Pancreas (tissue), 10 donors: ENCODE measurements around the gene ST7. TPM values are rescaled to one million over a fixed set of nuclear protein-coding genes. Genes with fewer than 3 reads are reported as not detected.
A peak's percentile ranks its signal among the peaks of the same experiment; 100 is the strongest.
"Not testable (repeated sequence)": the region's sequence is repeated elsewhere in the genome, so short reads cannot be mapped to it uniquely, and the experiment has no call there.

Source experiments
- ATAC-seq, 4 donors: fragments of 200-7000 bp; cut with Tn5 transposase; one replicate each; pipeline versions ENCODE4 v1.8.0 to v1.9.1; 2020; ENCODE audit warnings: mild to moderate bottlenecking in 4 of 4, moderate library complexity in 4 of 4
- DNase-seq, 6 donors: peaks; one replicate each; pipeline ENCODE4 v3.0.0-alpha.2; 2020
- FAIRE-seq: peaks from 2 replicates; lab custom pipeline; 2012; peaks lifted over from hg19 to GRCh38; lab: Jason Lieb, UNC
- H3K27ac ChIP-seq, 4 donors: fragments of 200-600 bp; sonication (generic); 1 replicate in 3 of 4; 2 replicates in 1 of 4; pipeline versions ENCODE4 v1.5.0 to v1.8.0; 2020
- H3K27me3 ChIP-seq, 4 donors: fragments of 200-600 bp; one replicate each; pipeline ENCODE4 v1.8.0; 2021
- H3K36me3 ChIP-seq, 3 donors: fragments of 200-600 bp; sonication (generic) in 1 of 3; one replicate each; pipeline versions ENCODE4 v1.5.0 to v1.8.0; 2020 to 2021
- H3K4me1 ChIP-seq, 3 donors: fragments of 200-600 bp; one replicate each; pipeline ENCODE4 v1.8.0; 2021
- H3K4me3 ChIP-seq, 4 donors: fragments of 200-600 bp; sonication (generic) in 2 of 4; one replicate each; pipeline versions ENCODE4 v1.5.0 to v1.8.0; 2020 to 2021
- H3K9me3 ChIP-seq, 4 donors: fragments of 200-600 bp; one replicate each; pipeline ENCODE4 v1.8.0; 2021
- CTCF ChIP-seq, 4 donors: fragments of 200-600 bp; sonication (generic) in 3 of 4; IDR thresholded peaks; one replicate each; pipeline versions ENCODE4 v1.5.0 to v1.8.0; 2021; ENCODE audit warnings: antibody characterized with exemption in 4 of 4
- WGBS, 2 donors: extraction: QIAGEN DNeasy Blood & Tissue Kit; methylation state at CpG; one replicate each; pipeline ENCODE4 v1.1.7; 2013; 5-methylcytosine and 5-hydroxymethylcytosine counted together
- intact Hi-C, 3 donors: fragments of 100-400 bp; cut with DNase I; formaldehyde crosslinking; loops; one replicate each; pipeline versions ENCODE4 v1.11.1 to v1.14.2; 2022
- polyA plus RNA-seq, 2 donors: library from polyadenylated mRNA; stranded (reverse); fragments of 200-250 nt; gene quantifications; one replicate each; pipeline ENCODE4 v1.2.3, GENCODE V29; 2013
- total RNA-seq, 6 donors: library from RNA; stranded (reverse); fragmentation: NEBNext Ultra II Directional in 4 of 6; extraction: Animal tissue kit (Norgen Biotek cat#: 25700) in 4 of 6; gene quantifications; one replicate each; pipeline versions ENCODE4 v1.2.1 to v1.2.4, GENCODE V29; 2021 to 2023
- donor health status: healthy with polysubstance abuse.
- donor health status: DM: no; HTN: no; CAD: no; lungs with moderate emphysema.
- donor health status: DM: no; HTN: no; CAD: no.
- donor health status: control.
- donor health status: control.
- donor health status: Bipolar disorder and iron deficiency.
- donor health status: DM: yes; HTN: yes; CAD: no.
- donor health status: DM: no; HTN: no; CAD: no.
- donor health status: DM: no; HTN: no; CAD: no.
- donor health status: DM: yes; HTN: yes; CAD: no.

Gene ST7
- total and polyA plus RNA-seq, 8 donors = 8.2 to 20.2 (median 17.1) TPM

- Histone ChIP-seq H3K4me3 (no peak overlapping the region), H3K27me3 (no peaks in the 10 kb centered on the region), H3K27ac (no peak overlapping the region), H3K4me1 (peaks cover 0 to 12% (median 9%) of the 10 kb centered on the region in 3 donors), H3K36me3 (no peaks in the 10 kb centered on the region), H3K9me3 (no peaks in the 10 kb centered on the region)
- ATAC-seq = no peak
- no peak for DNase-seq
- no peak for FAIRE-seq
- TF ChIP-seq CTCF (IDR thresholded peaks at IDR 0.05) = no peak
- 96 to 98% methylated on average over 5 of the region's 5 CpGs for WGBS, 2 donors
- intact Hi-C loops = no loop called here
These were observed 14.1 kb downstream of the ST7 start for GRCh38 chr7:116967254-116967922.

DNA sequence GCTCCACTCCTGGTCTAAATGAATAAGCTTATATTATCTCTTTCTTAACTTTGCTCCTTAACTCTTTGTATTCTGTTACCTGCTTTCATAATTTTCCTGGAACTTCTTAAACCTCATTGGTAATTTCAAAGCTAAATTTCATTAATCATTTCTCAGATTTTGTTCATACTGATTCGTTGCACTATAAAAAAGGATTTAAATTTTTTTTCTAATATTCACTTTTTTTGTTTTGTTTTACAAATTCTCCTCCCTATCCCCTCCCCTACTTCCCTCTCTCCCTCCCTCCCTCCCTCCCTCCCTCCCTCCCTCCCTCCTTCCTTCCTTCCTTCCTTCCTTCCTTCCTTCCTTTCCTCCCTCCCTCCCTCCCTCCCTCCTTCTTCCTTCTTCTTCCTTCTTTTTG, 14.7 kb downstream of the ST7 start:
- H3K27ac ChIP-seq = no peak overlapping the region
- no peaks in the 10 kb centered on the region for H3K27me3 ChIP-seq
- H3K4me1 ChIP-seq = peaks cover 0 to 12% (median 9%) of the 10 kb centered on the region in 3 donors
- FAIRE-seq (no peak), DNase-seq (no peak), ATAC-seq (no peak)
- 69 to 77% methylated on average over 1 of the region's 1 CpG for WGBS, 2 donors
- no peak for TF ChIP-seq CTCF (IDR thresholded peaks at IDR 0.05)
- no peak overlapping the region for H3K4me3 ChIP-seq
- no peaks in the 10 kb centered on the region for H3K36me3 ChIP-seq
- no peaks in the 10 kb centered on the region for H3K9me3 ChIP-seq
- intact Hi-C loops = no loop called here

DNA sequence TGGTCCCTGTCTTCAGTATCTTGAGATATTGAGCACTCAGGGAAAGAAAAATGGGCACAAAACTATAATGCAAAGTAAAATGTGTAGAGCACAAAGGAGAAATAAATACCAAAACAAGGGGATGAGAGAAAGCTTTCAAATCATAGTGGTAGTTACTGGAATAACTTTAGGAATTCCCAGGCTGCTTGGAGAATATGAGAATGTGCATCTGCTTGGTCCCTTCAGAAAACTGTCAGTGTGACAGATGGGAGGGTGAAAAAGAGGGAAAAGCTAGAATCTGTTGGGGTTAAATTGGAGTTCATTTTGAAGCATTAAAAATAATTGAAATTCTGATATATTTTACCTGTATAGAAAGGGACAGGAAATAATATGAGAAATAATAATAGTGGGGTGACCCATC, 15.3 kb downstream of the ST7 start:
- ATAC-seq (no peak), DNase-seq (no peak), FAIRE-seq (no peak)
- Histone ChIP-seq H3K4me3 (no peak overlapping the region), H3K27ac (no peak overlapping the region), H3K4me1 (peaks cover 0 to 12% (median 9%) of the 10 kb centered on the region in 3 donors), H3K27me3 (no peaks in the 10 kb centered on the region), H3K36me3 (no peaks in the 10 kb centered on the region), H3K9me3 (no peaks in the 10 kb centered on the region)
- TF ChIP-seq CTCF (IDR thresholded peaks at IDR 0.05) = no peak
- intact Hi-C loops = no loop called here

- Histone ChIP-seq H3K9me3 (no peaks in the 10 kb centered on the region), H3K4me1 (peaks cover 0 to 12% (median 9%) of the 10 kb centered on the region in 3 donors), H3K36me3 (no peaks in the 10 kb centered on the region), H3K4me3 (no peak overlapping the region), H3K27ac (no peak overlapping the region), H3K27me3 (no peaks in the 10 kb centered on the region)
- ATAC-seq (peak in 3 of 4 donors; percentile 74 to 78 (median 77)), DNase-seq (no peak), FAIRE-seq (no peak)
- TF ChIP-seq CTCF (IDR thresholded peaks at IDR 0.05) = no peak
- intact Hi-C loops = no loop called here
- 83 to 90% methylated on average over 3 of the region's 3 CpGs for WGBS, 2 donors
These were observed 16.1 kb downstream of the ST7 start for GRCh38 chr7:116969371-116969902.

GRCh38 chr7:116970238-116970910, 17.1 kb downstream of the ST7 start:
- no peak overlapping the region for H3K4me3 ChIP-seq
- H3K4me1 ChIP-seq = peaks cover 0 to 12% (median 9%) of the 10 kb centered on the region in 3 donors
- no peak for FAIRE-seq
- 78 to 85% methylated on average over 3 of the region's 3 CpGs for WGBS, 2 donors
- ATAC-seq = no peak
- H3K27ac ChIP-seq = no peak overlapping the region
- no peak for TF ChIP-seq CTCF (IDR thresholded peaks at IDR 0.05)
- intact Hi-C loops = no loop called here
- H3K9me3 ChIP-seq = no peaks in the 10 kb centered on the region
- H3K36me3 ChIP-seq = no peaks in the 10 kb centered on the region
- H3K27me3 ChIP-seq = no peaks in the 10 kb centered on the region
- no peak for DNase-seq

GRCh38 chr7:116971153-116971552, 17.9 kb downstream of the ST7 start:
- H3K27ac ChIP-seq, ATAC-seq, H3K36me3 ChIP-seq, FAIRE-seq, H3K9me3 ChIP-seq, intact Hi-C loops, H3K4me3 ChIP-seq, DNase-seq, H3K27me3 ChIP-seq: not testable (repeated sequence)
- peaks cover 0 to 12% (median 9%) of the 10 kb centered on the region in 3 donors for H3K4me1 ChIP-seq
